Activated CD4-positive, alpha-beta T cell treated with anti-CD3 and anti-CD28 coated beads, Interleukin-2, amount 50 U/mL, for 1 hour (primary cell): Measurements from ENCODE around the gene BCL2L11.
A peak's percentile ranks its signal among the peaks of the same experiment; 100 is the strongest.

Experiments
- DNase-seq: peaks from one replicate; pipeline ENCODE4 v3.0.0-alpha.2; 2020

Gene BCL2L11

GRCh38 chr2:111118481-111118980, 2.2 kb upstream of the BCL2L11 start:
- no peak for DNase-seq

GRCh38 chr2:111118981-111119821, 1.5 kb upstream of the BCL2L11 start:
- DNase-seq: peak; percentile 20

GRCh38 chr2:111119822-111120252, 877 bp upstream of the BCL2L11 start:
- DNase-seq: no peak

- DNase-seq: peak; percentile 38
Observed at GRCh38 chr2:111121028-111121827, 514 bp downstream of the BCL2L11 start.

GRCh38 chr2:111121828-111122630, 1.3 kb downstream of the BCL2L11 start:
- DNase-seq: peak; percentile 74

- DNase-seq: peak; percentile 23
Observed at GRCh38 chr2:111122631-111123421, 2.1 kb downstream of the BCL2L11 start.

- no peak for DNase-seq
Observed at GRCh38 chr2:111123751-111124150, 3.0 kb downstream of the BCL2L11 start.

GRCh38 chr2:111126581-111126980, 5.9 kb downstream of the BCL2L11 start:
- DNase-seq: no peak

GRCh38 chr2:111127351-111127750, 6.6 kb downstream of the BCL2L11 start:
- DNase-seq: no peak

- no peak for DNase-seq
Observed at GRCh38 chr2:111128096-111128495, 7.4 kb downstream of the BCL2L11 start.

- DNase-seq: no peak
Observed at GRCh38 chr2:111133603-111134002, 12.9 kb downstream of the BCL2L11 start.

- DNase-seq: no peak
Observed at GRCh38 chr2:111134055-111134454, 13.3 kb downstream of the BCL2L11 start.

- no peak for DNase-seq
Observed at GRCh38 chr2:111135237-111135909, 14.7 kb downstream of the BCL2L11 start.

- DNase-seq: no peak
Observed at GRCh38 chr2:111135910-111136297, 15.2 kb downstream of the BCL2L11 start.

- no peak for DNase-seq
Observed at GRCh38 chr2:111138839-111139238, 18.1 kb downstream of the BCL2L11 start.

- no peak for DNase-seq
Observed at GRCh38 chr2:111139637-111140317, 19.1 kb downstream of the BCL2L11 start.

GRCh38 chr2:111140815-111141214, 20.1 kb downstream of the BCL2L11 start:
- no peak for DNase-seq

GRCh38 chr2:111142101-111142500, 21.4 kb downstream of the BCL2L11 start:
- DNase-seq: no peak

GRCh38 chr2:111143107-111143842, 22.6 kb downstream of the BCL2L11 start:
- DNase-seq: no peak

- no peak for DNase-seq
Observed at GRCh38 chr2:111143843-111144198, 23.1 kb downstream of the BCL2L11 start.
